Adrenal gland (tissue), 5 donors: ENCODE results near the gene SUPT6H.

ENCODE experiments used
- CTCF ChIP-seq, 6 experiments: fragments of 450-650 bp in 4 of 6; fragments of 200-600 bp in 2 of 6; sonication (generic) in 1 of 6; IDR thresholded peaks; 1 replicate in 5 of 6; 2 replicates in 1 of 6; pipeline versions ENCODE4 v1.5.1 to v1.8.0; 2016 to 2021; ENCODE audit warnings: antibody characterized with exemption in 6 of 6, mild to moderate bottlenecking in 2 of 6, moderate library complexity in 1 of 6
- POLR2A ChIP-seq, 2 donors: fragments of 450-650 bp; IDR thresholded peaks; one replicate each; pipeline ENCODE4 v1.6.1; 2017; ENCODE audit warnings: antibody characterized with exemption in 2 of 2, mild to moderate bottlenecking in 2 of 2, moderate library complexity in 1 of 2
- donor health status: DM: no; HTN: no; CAD: no.

- no peak for TF ChIP-seq CTCF (IDR thresholded peaks at IDR 0.05)
- no peak for TF ChIP-seq POLR2A (IDR thresholded peaks at IDR 0.05)
Measured at GRCh38 chr17:28620010-28620409, 42.0 kb upstream of the SUPT6H start.
